Ovary (tissue), 3 donors: ENCODE data around the gene ANKRD66.

Experiments
- POLR2A ChIP-seq: fragments of 450-650 bp; IDR thresholded peaks from one replicate; pipeline ENCODE4 v1.6.1; 2017; ENCODE audit warnings: antibody characterized with exemption, mild to moderate bottlenecking, moderate library complexity
- TF ChIP-seq, protein P1 (sequence below), 3 donors: fragments of 450-650 bp in 2 of 3; fragments of 200-600 bp in 1 of 3; IDR thresholded peaks; one replicate each; pipeline versions ENCODE4 v1.5.1 to v1.8.0; 2016 to 2022; ENCODE audit warnings: antibody characterized with exemption in 3 of 3, mild to moderate bottlenecking in 1 of 3
- donor health status: DM: no; HTN: no; CAD: no.

DNA sequence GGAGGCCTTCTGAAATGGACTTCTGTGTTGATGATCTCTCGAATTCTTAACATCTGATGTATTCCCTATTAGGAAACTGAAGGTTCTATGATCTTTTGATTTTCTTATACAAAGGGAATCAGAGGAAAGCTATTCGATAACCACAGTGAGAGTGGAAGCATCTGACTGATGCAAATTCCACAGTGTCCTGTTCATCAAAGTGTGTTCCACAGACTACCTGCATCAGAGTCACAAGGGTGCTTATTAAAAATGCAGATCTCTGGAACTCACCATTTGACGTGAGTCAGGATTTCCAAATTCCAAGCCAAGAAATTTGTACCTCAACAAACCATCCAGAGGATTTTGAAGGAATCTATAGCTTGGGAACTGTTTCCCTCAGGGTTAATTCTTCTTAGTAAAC, 42.1 kb downstream of the ANKRD66 start:
- TF ChIP-seq POLR2A, result no peak
- TF ChIP-seq, protein P1, sequence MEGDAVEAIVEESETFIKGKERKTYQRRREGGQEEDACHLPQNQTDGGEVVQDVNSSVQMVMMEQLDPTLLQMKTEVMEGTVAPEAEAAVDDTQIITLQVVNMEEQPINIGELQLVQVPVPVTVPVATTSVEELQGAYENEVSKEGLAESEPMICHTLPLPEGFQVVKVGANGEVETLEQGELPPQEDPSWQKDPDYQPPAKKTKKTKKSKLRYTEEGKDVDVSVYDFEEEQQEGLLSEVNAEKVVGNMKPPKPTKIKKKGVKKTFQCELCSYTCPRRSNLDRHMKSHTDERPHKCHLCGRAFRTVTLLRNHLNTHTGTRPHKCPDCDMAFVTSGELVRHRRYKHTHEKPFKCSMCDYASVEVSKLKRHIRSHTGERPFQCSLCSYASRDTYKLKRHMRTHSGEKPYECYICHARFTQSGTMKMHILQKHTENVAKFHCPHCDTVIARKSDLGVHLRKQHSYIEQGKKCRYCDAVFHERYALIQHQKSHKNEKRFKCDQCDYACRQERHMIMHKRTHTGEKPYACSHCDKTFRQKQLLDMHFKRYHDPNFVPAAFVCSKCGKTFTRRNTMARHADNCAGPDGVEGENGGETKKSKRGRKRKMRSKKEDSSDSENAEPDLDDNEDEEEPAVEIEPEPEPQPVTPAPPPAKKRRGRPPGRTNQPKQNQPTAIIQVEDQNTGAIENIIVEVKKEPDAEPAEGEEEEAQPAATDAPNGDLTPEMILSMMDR (IDR thresholded peaks at IDR 0.05), result no peak
